GM10847 (cell line): ENCODE results near the gene NUMA1.

Experiments
- POLR2A ChIP-seq: IDR thresholded peaks from 2 replicates; pipeline ENCODE4 v1.6.1; 2011; ENCODE audit not compliant: insufficient read length; ENCODE audit errors: extremely low read depth

The NUMA1 gene

GRCh38 chr11:72079819-72080325, 470 bp downstream of the NUMA1 start:
- no peak for TF ChIP-seq POLR2A

- TF ChIP-seq POLR2A: no peak
Measured at GRCh38 chr11:72078477-72078876, 1.9 kb downstream of the NUMA1 start.

- no peak for TF ChIP-seq POLR2A
Measured at GRCh38 chr11:72075756-72076155, 4.6 kb downstream of the NUMA1 start.

GRCh38 chr11:72075109-72075508, 5.2 kb downstream of the NUMA1 start:
- no peak for TF ChIP-seq POLR2A

- TF ChIP-seq POLR2A: no peak
Measured at GRCh38 chr11:72072348-72072747, 8.0 kb downstream of the NUMA1 start.

- no peak for TF ChIP-seq POLR2A
Measured at GRCh38 chr11:72070491-72070890, 9.9 kb downstream of the NUMA1 start.

GRCh38 chr11:72069787-72070251, 10.5 kb downstream of the NUMA1 start:
- TF ChIP-seq POLR2A: no peak

GRCh38 chr11:72069200-72069599, 11.1 kb downstream of the NUMA1 start:
- no peak for TF ChIP-seq POLR2A

- no peak for TF ChIP-seq POLR2A
Measured at GRCh38 chr11:72067676-72068075, 12.7 kb downstream of the NUMA1 start.

- TF ChIP-seq POLR2A: no peak
Measured at GRCh38 chr11:72067266-72067665, 13.1 kb downstream of the NUMA1 start.

GRCh38 chr11:72066855-72067254, 13.5 kb downstream of the NUMA1 start:
- no peak for TF ChIP-seq POLR2A

- TF ChIP-seq POLR2A: no peak
Measured at GRCh38 chr11:72061739-72062396, 18.5 kb downstream of the NUMA1 start.

- no peak for TF ChIP-seq POLR2A
Measured at GRCh38 chr11:72058416-72059034, 21.8 kb downstream of the NUMA1 start.

- TF ChIP-seq POLR2A: no peak
Measured at GRCh38 chr11:72048766-72049460, 31.4 kb downstream of the NUMA1 start.

GRCh38 chr11:72045849-72046248, 34.5 kb downstream of the NUMA1 start:
- TF ChIP-seq POLR2A: no peak
